Measurements from ENCODE around the gene TSC22D2. TPM values are rescaled to one million over a fixed set of nuclear protein-coding genes. Genes with fewer than 3 reads are reported as not detected.

The TSC22D2 gene
- total RNA-seq, 2 experiments from 2014 or later: 47.3 to 49.3 TPM

DNA sequence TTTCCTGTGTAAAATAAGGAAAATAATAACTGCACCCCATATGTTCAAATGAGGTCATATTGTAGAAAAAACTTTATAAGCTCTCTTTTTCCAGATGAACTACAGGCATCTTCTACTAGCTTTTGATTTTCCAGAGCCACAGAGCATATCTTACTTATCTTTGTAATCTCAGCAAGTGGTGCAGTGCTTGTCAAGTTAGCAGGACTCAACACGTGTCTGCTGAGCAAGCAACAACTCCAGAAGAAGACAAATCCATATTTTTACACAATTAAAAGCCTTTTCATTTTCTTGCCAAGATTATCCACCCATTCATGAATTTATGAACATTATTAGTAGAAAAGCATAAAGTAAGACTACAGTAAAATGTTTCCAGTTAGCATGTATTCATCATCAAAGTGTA, 14.4 kb upstream of the TSC22D2 start:
- CTCF ChIA-PET: no interaction called here
- Histone ChIP-seq H3K27me3 (ENCODE audit: control insufficient read depth in 1 of 2, insufficient read depth in 2 of 2, low read length in 2 of 2) (no peaks in the 10 kb centered on the region), H3K4me1 (ENCODE audit: insufficient read depth, low read length) (no peaks in the 10 kb centered on the region), H3K4me3 (ENCODE audit: low read length) (no peak overlapping the region), H3K27ac (ENCODE audit: low read depth in 1 of 2, low read length in 2 of 2) (no peak overlapping the region), H3K9me3 (ENCODE audit: control insufficient read depth in 1 of 2, insufficient read depth in 1 of 2, low read length in 2 of 2) (no peaks in the 10 kb centered on the region), H3K36me3 (ENCODE audit: insufficient read depth, low read length) (no peaks in the 10 kb centered on the region)
- POLR2A ChIA-PET: interaction anchor here (1.5 kb wide), 1 partner anchor 13 kb away, joined by 3 read pairs; no protein-coding TSS in a partner anchor
- intact Hi-C loops (cut with DNase I, micrococcal nuclease): no loop called here
- DNase-seq: no peak
- no peak for ATAC-seq (ENCODE audit: poor library complexity)
- Mint-ChIP-seq H3K36me3 (ENCODE audit: low read depth) (no peaks in the 10 kb centered on the region), H3K4me3 (no peak overlapping the region), H3K27ac (no peak overlapping the region), H3K4me1 (ENCODE audit: low read depth) (peaks cover 4% of the 10 kb centered on the region), H3K9me3 (no peaks in the 10 kb centered on the region), H3K27me3 (peaks cover 9% of the 10 kb centered on the region)
- TF ChIP-seq, protein P1, sequence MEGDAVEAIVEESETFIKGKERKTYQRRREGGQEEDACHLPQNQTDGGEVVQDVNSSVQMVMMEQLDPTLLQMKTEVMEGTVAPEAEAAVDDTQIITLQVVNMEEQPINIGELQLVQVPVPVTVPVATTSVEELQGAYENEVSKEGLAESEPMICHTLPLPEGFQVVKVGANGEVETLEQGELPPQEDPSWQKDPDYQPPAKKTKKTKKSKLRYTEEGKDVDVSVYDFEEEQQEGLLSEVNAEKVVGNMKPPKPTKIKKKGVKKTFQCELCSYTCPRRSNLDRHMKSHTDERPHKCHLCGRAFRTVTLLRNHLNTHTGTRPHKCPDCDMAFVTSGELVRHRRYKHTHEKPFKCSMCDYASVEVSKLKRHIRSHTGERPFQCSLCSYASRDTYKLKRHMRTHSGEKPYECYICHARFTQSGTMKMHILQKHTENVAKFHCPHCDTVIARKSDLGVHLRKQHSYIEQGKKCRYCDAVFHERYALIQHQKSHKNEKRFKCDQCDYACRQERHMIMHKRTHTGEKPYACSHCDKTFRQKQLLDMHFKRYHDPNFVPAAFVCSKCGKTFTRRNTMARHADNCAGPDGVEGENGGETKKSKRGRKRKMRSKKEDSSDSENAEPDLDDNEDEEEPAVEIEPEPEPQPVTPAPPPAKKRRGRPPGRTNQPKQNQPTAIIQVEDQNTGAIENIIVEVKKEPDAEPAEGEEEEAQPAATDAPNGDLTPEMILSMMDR (IDR thresholded peaks at IDR 0.05): no peak

DNA sequence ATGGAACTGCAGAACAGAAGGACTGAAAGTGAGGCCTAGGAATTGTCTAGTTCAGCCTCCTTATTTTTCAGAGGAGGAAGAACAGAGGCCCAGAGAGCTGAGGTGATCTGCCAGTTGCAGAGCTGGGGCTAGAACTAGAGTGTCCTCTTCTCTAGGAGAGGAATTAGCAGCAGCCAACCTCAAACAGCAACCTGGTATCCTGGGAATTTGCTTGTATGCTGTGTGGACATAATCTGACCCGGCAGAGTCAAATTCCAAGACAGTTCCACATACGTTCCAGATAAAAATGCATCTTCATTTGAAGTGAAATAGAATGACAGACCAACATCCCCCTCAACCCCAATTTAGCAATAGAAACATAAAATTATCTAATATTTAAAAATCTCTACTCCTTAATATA, 13.5 kb upstream of the TSC22D2 start:
- Mint-ChIP-seq H3K27me3 (peaks cover 12% of the 10 kb centered on the region), H3K27ac (no peak overlapping the region), H3K4me1 (ENCODE audit: low read depth) (peaks cover 4% of the 10 kb centered on the region), H3K9me3 (no peaks in the 10 kb centered on the region), H3K36me3 (ENCODE audit: low read depth) (no peaks in the 10 kb centered on the region), H3K4me3 (no peak overlapping the region)
- Histone ChIP-seq H3K36me3 (ENCODE audit: insufficient read depth, low read length) (no peaks in the 10 kb centered on the region), H3K4me1 (ENCODE audit: insufficient read depth, low read length) (no peaks in the 10 kb centered on the region), H3K27ac (ENCODE audit: low read depth in 1 of 2, low read length in 2 of 2) (no peak overlapping the region), H3K4me3 (ENCODE audit: low read length) (no peak overlapping the region), H3K27me3 (ENCODE audit: control insufficient read depth in 1 of 2, insufficient read depth in 2 of 2, low read length in 2 of 2) (no peaks in the 10 kb centered on the region), H3K9me3 (ENCODE audit: control insufficient read depth in 1 of 2, insufficient read depth in 1 of 2, low read length in 2 of 2) (no peaks in the 10 kb centered on the region)
- ChIA-PET CTCF (interaction anchor here (1.1 kb wide), 1 partner anchor 14 kb away, joined by 4 read pairs; no protein-coding TSS in a partner anchor), POLR2A (no interaction called here)
- no peak for ATAC-seq (ENCODE audit: poor library complexity)
- no peak for DNase-seq
- intact Hi-C loops (cut with DNase I, micrococcal nuclease): no loop called here
- TF ChIP-seq, protein P1 (IDR thresholded peaks at IDR 0.05): no peak

DNA sequence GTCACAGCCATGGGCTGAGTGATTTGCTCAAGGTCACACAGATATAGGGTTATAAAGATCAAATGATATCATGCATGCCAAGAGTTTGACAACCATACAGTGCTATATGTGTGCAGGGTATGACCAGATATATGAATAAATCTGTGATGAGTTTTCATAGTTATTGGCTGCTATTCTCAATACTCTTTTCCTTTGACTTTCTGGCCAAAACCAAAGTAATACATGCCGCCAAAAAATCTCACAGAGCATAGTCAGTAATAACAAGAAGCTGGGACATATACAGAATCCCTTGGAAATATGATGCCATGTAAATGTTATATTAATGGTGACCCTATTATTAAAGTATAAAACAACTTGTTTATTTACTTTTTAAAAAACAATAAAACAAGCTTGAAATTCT, 11.6 kb upstream of the TSC22D2 start:
- no peak overlapping the region for H3K27ac Mint-ChIP-seq
- TF ChIP-seq, protein P1 (IDR thresholded peaks at IDR 0.05): no peak
- H3K27me3 ChIP-seq (ENCODE audit: control insufficient read depth in 1 of 2, insufficient read depth in 2 of 2, low read length in 2 of 2): no peaks in the 10 kb centered on the region
- ATAC-seq (ENCODE audit: poor library complexity) (no peak), DNase-seq (no peak)
- intact Hi-C loops (cut with DNase I, micrococcal nuclease): no loop called here
- ChIA-PET POLR2A (interaction anchor here (1.9 kb wide), 1 partner anchor 12 kb away, joined by 18 read pairs; the partner anchor contains the start of gene TSC22D2), CTCF (interaction anchor here (1.3 to 3.0 kb wide), 3 partner anchors 13 to 429 kb away, joined by 3 to 8 read pairs (median 3); no protein-coding TSS in a partner anchor)
- no peaks in the 10 kb centered on the region for H3K9me3 Mint-ChIP-seq
- H3K4me3 ChIP-seq (ENCODE audit: low read length): no peak overlapping the region
- H3K36me3 Mint-ChIP-seq (ENCODE audit: low read depth): no peaks in the 10 kb centered on the region
- H3K4me1 ChIP-seq (ENCODE audit: insufficient read depth, low read length): no peaks in the 10 kb centered on the region
- H3K36me3 ChIP-seq (ENCODE audit: insufficient read depth, low read length): no peaks in the 10 kb centered on the region
- H3K27ac ChIP-seq (ENCODE audit: low read depth in 1 of 2, low read length in 2 of 2): no peak overlapping the region
- H3K4me1 Mint-ChIP-seq (ENCODE audit: low read depth): no peaks in the 10 kb centered on the region
- H3K9me3 ChIP-seq (ENCODE audit: control insufficient read depth in 1 of 2, insufficient read depth in 1 of 2, low read length in 2 of 2): no peaks in the 10 kb centered on the region
- H3K27me3 Mint-ChIP-seq: peaks cover 12% of the 10 kb centered on the region
- no peak overlapping the region for H3K4me3 Mint-ChIP-seq

Measured in CD4-positive, alpha-beta T cell (primary cell).